Measurements from ENCODE around the gene GNAS.

The GNAS gene

GRCh38 chr20:58851969-58852458 is 502 bp upstream of the GNAS start:
- no peak for DNase-seq (ENCODE audit: low read depth in 2 of 2, low spot score in 1 of 2)

GRCh38 chr20:58853466-58853865 is 950 bp downstream of the GNAS start:
- DNase-seq (ENCODE audit: low read depth in 2 of 2, low spot score in 1 of 2) = no peak

- no peak for DNase-seq (ENCODE audit: low read depth in 2 of 2, low spot score in 1 of 2)
Observed at GRCh38 chr20:58853976-58854637, 1.6 kb downstream of the GNAS start.

GRCh38 chr20:58854638-58855471 is 2.3 kb downstream of the GNAS start:
- no peak for DNase-seq (ENCODE audit: low read depth in 2 of 2, low spot score in 1 of 2)

- DNase-seq (ENCODE audit: low read depth in 2 of 2, low spot score in 1 of 2) = no peak
Observed at GRCh38 chr20:58855506-58856389, 3.2 kb downstream of the GNAS start.

- no peak for DNase-seq (ENCODE audit: low read depth in 2 of 2, low spot score in 1 of 2)
Observed at GRCh38 chr20:58863044-58863790, 10.7 kb downstream of the GNAS start.

- no peak for DNase-seq (ENCODE audit: low read depth in 2 of 2, low spot score in 1 of 2)
Observed at GRCh38 chr20:58864346-58864745, 11.8 kb downstream of the GNAS start.

- no peak for DNase-seq (ENCODE audit: low read depth in 2 of 2, low spot score in 1 of 2)
Observed at GRCh38 chr20:58865843-58866242, 13.3 kb downstream of the GNAS start.

GRCh38 chr20:58867211-58867610 is 14.7 kb downstream of the GNAS start:
- no peak for DNase-seq (ENCODE audit: low read depth in 2 of 2, low spot score in 1 of 2)

GRCh38 chr20:58868795-58869194 is 16.3 kb downstream of the GNAS start:
- no peak for DNase-seq (ENCODE audit: low read depth in 2 of 2, low spot score in 1 of 2)

- DNase-seq (ENCODE audit: low read depth in 2 of 2, low spot score in 1 of 2) = no peak
Observed at GRCh38 chr20:58869662-58870227, 17.2 kb downstream of the GNAS start.

GRCh38 chr20:58870293-58871014 is 17.9 kb downstream of the GNAS start:
- no peak for DNase-seq (ENCODE audit: low read depth in 2 of 2, low spot score in 1 of 2)

GRCh38 chr20:58871533-58872102 is 19.1 kb downstream of the GNAS start:
- no peak for DNase-seq (ENCODE audit: low read depth in 2 of 2, low spot score in 1 of 2)

GRCh38 chr20:58874469-58874868 is 22.0 kb downstream of the GNAS start:
- no peak for DNase-seq (ENCODE audit: low read depth in 2 of 2, low spot score in 1 of 2)

- no peak for DNase-seq (ENCODE audit: low read depth in 2 of 2, low spot score in 1 of 2)
Observed at GRCh38 chr20:58875111-58875510, 22.6 kb downstream of the GNAS start.

GRCh38 chr20:58875541-58876134 is 23.1 kb downstream of the GNAS start:
- DNase-seq (ENCODE audit: low read depth in 2 of 2, low spot score in 1 of 2) = no peak

- no peak for DNase-seq (ENCODE audit: low read depth in 2 of 2, low spot score in 1 of 2)
Observed at GRCh38 chr20:58876437-58876836, 23.9 kb downstream of the GNAS start.

GRCh38 chr20:58877050-58877975 is 24.8 kb downstream of the GNAS start:
- DNase-seq (ENCODE audit: low read depth in 2 of 2, low spot score in 1 of 2) = no peak
